ENCODE measurements around the gene SEC63.

DNA sequence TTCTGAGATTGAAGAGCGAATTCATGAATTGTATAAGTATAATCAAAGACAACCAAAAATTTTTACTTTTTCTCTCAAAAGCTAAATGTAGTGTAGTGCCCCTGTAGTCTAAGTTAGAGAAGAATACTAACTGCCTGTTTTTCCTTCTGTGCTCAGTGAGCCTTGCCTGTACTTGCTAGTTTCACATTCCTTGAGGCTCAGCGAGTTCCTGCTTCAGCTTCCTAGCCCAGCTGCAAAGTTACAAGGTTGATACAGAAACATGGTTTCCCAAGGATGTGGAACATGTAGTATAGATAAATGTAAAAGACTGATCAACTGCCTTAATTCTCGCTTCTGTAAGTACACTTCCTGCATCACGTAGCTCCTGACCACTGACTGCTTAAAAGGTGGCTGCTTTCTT is 33.1 kb upstream of the SEC63 start:
- TF ChIP-seq SUZ12 (IDR thresholded peaks at IDR 0.05), result no peak
- no peak for TF ChIP-seq NFRKB (IDR thresholded peaks at IDR 0.05)
- TF ChIP-seq, protein P1, sequence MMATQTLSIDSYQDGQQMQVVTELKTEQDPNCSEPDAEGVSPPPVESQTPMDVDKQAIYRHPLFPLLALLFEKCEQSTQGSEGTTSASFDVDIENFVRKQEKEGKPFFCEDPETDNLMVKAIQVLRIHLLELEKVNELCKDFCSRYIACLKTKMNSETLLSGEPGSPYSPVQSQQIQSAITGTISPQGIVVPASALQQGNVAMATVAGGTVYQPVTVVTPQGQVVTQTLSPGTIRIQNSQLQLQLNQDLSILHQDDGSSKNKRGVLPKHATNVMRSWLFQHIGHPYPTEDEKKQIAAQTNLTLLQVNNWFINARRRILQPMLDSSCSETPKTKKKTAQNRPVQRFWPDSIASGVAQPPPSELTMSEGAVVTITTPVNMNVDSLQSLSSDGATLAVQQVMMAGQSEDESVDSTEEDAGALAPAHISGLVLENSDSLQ (IDR thresholded peaks at IDR 0.05), result no peak
- no peak for TF ChIP-seq ARNT (IDR thresholded peaks at IDR 0.05)
- TF ChIP-seq BHLHE40 (IDR thresholded peaks at IDR 0.05; ENCODE audit: borderline replicate concordance), result no peak
- TF ChIP-seq FOXA1 (IDR thresholded peaks at IDR 0.05), result no peak
- no peak for TF ChIP-seq HDGF (IDR thresholded peaks at IDR 0.05; ENCODE audit: borderline replicate concordance)
- TF ChIP-seq ZNF384 (IDR thresholded peaks at IDR 0.05), result no peak
- TF ChIP-seq FOXM1 (IDR thresholded peaks at IDR 0.05; ENCODE audit: borderline replicate concordance), result no peak
